HEK293 (cell line): ENCODE data around the gene FOXN1.
A peak's percentile ranks its signal among the peaks of the same experiment; 100 is the strongest.

Experiments used
- CTCF ChIA-PET: fragments of 350-600 bp; formaldehyde crosslinking; extraction: SDS; loops from one replicate; lab custom pipeline; 2021; ENCODE audit warnings: antibody characterized with exemption; lab: Yijun Ruan, JAX
- POLR2A ChIA-PET: fragments of 300-600 bp; formaldehyde crosslinking; extraction: SDS; loops from one replicate; lab custom pipeline; 2020; ENCODE audit warnings: antibody characterized with exemption, inconsistent platforms; lab: Yijun Ruan, JAX
- H3K27ac ChIP-seq: fragments of 200-500 bp; sonication (Bioruptor generic); 2 replicates; pipeline ENCODE4 v1.5.1; 2014; ENCODE audit warnings: low read depth, low read length, control low read depth, inconsistent platforms; ENCODE audit errors: extremely low read depth
- H3K36me3 ChIP-seq, 2 experiments: fragments of 200-500 bp in 1 of 2; sonication (Bioruptor generic) in 1 of 2; 1 replicate in 1 of 2; 2 replicates in 1 of 2; pipeline ENCODE4 v1.5.1; 2014 to 2017; ENCODE audit warnings: inconsistent platforms in 2 of 2, low read length in 2 of 2; ENCODE audit not compliant: control insufficient read depth in 2 of 2, insufficient read depth in 1 of 2
- H3K4me1 ChIP-seq: fragments of 200-500 bp; sonication (Bioruptor generic); 2 replicates; pipeline ENCODE4 v1.5.1; 2014; ENCODE audit warnings: mild to moderate bottlenecking, low read length, inconsistent platforms; ENCODE audit not compliant: control insufficient read depth, insufficient read depth
- H3K4me3 ChIP-seq: 2 replicates; pipeline ENCODE4 v1.5.1; 2011; ENCODE audit warnings: low read depth, mild to moderate bottlenecking, control low read depth, low read length, moderate library complexity
- H3K9me3 ChIP-seq: fragments of 200-500 bp; sonication (Bioruptor generic); 2 replicates; pipeline ENCODE4 v1.5.1; 2014; ENCODE audit warnings: low read depth, low read length, inconsistent platforms; ENCODE audit not compliant: control insufficient read depth, insufficient read depth
- BCL11B ChIP-seq: fragments of 450-650 bp; formaldehyde crosslinking; IDR thresholded peaks from 2 replicates; pipeline ENCODE4 v1.5.1; 2016; ENCODE audit warnings: low read depth, missing biosample characterization, missing genetic modification characterization
- EGR2 ChIP-seq: fragments of 450-650 bp; formaldehyde crosslinking; IDR thresholded peaks from 2 replicates; pipeline ENCODE4 v1.5.1; 2016; ENCODE audit warnings: low read depth, missing biosample characterization, missing genetic modification characterization
- ELK4 ChIP-seq: IDR thresholded peaks from 2 replicates; pipeline ENCODE4 v1.6.1; 2011; ENCODE audit warnings: mild to moderate bottlenecking, low read depth, low read length, borderline replicate concordance
- GFI1B ChIP-seq: fragments of 450-650 bp; formaldehyde crosslinking; IDR thresholded peaks from 2 replicates; pipeline ENCODE4 v1.5.1; 2016; ENCODE audit warnings: missing biosample characterization, missing genetic modification characterization
- KLF1 ChIP-seq: fragments of 450-650 bp; formaldehyde crosslinking; IDR thresholded peaks from 2 replicates; pipeline ENCODE4 v1.5.1; 2016; ENCODE audit warnings: missing biosample characterization, missing genetic modification characterization
- KLF17 ChIP-seq: fragments of 450-650 bp; formaldehyde crosslinking; IDR thresholded peaks from 2 replicates; pipeline ENCODE4 v1.5.1; 2016; ENCODE audit warnings: missing biosample characterization, missing genetic modification characterization
- MEIS1 ChIP-seq: sonication (generic); formaldehyde crosslinking; IDR thresholded peaks from 2 replicates; pipeline ENCODE4 v1.8.1; 2022; ENCODE audit warnings: missing genetic modification reagents, mild to moderate bottlenecking, borderline replicate concordance
- PATZ1 ChIP-seq: fragments of 450-650 bp; formaldehyde crosslinking; IDR thresholded peaks from 2 replicates; pipeline ENCODE4 v1.5.1; 2016; ENCODE audit warnings: missing biosample characterization, missing genetic modification characterization
- SCRT2 ChIP-seq: fragments of 450-650 bp; formaldehyde crosslinking; IDR thresholded peaks from 2 replicates; pipeline ENCODE4 v1.5.1; 2016; ENCODE audit warnings: missing biosample characterization, missing genetic modification characterization
- ZBTB11 ChIP-seq: fragments of 450-650 bp; formaldehyde crosslinking; conservative IDR thresholded peaks from 2 replicates; pipeline ENCODE4 v1.5.1; 2016; ENCODE audit warnings: low read depth, missing biosample characterization, missing genetic modification characterization
- ZBTB48 ChIP-seq: fragments of 450-650 bp; formaldehyde crosslinking; IDR thresholded peaks from 2 replicates; pipeline ENCODE4 v1.5.1; 2016; ENCODE audit warnings: missing biosample characterization, missing genetic modification characterization
- ZBTB6 ChIP-seq: fragments of 450-650 bp; formaldehyde crosslinking; IDR thresholded peaks from 2 replicates; pipeline ENCODE4 v1.5.1; 2017; ENCODE audit warnings: missing biosample characterization, missing genetic modification characterization
- ZBTB8A ChIP-seq: fragments of 450-650 bp; formaldehyde crosslinking; IDR thresholded peaks from 2 replicates; pipeline ENCODE4 v1.5.1; 2016; ENCODE audit warnings: missing biosample characterization, missing genetic modification characterization
- ZFHX2 ChIP-seq: fragments of 450-650 bp; formaldehyde crosslinking; conservative IDR thresholded peaks from 2 replicates; pipeline ENCODE4 v1.5.1; 2016; ENCODE audit warnings: missing biosample characterization, missing genetic modification characterization
- ZIC2 ChIP-seq: fragments of 450-650 bp; formaldehyde crosslinking; IDR thresholded peaks from 2 replicates; pipeline ENCODE4 v1.5.1; 2016; ENCODE audit warnings: missing biosample characterization, missing genetic modification characterization
- ZNF19 ChIP-seq: fragments of 450-650 bp; formaldehyde crosslinking; IDR thresholded peaks from 2 replicates; pipeline ENCODE4; 2016; ENCODE audit warnings: missing biosample characterization, missing genetic modification characterization, low read depth
- ZNF354C ChIP-seq: fragments of 450-650 bp; formaldehyde crosslinking; IDR thresholded peaks from 2 replicates; pipeline ENCODE4 v1.5.1; 2016; ENCODE audit warnings: missing biosample characterization, missing genetic modification characterization, low read depth, borderline replicate concordance
- ZNF426 ChIP-seq: fragments of 450-650 bp; formaldehyde crosslinking; IDR thresholded peaks from 2 replicates; pipeline ENCODE4 v1.5.1; 2017; ENCODE audit warnings: missing biosample characterization, missing genetic modification characterization, mild to moderate bottlenecking, inconsistent platforms, moderate library complexity
- ZNF433 ChIP-seq: fragments of 450-650 bp; formaldehyde crosslinking; IDR thresholded peaks from 2 replicates; pipeline ENCODE4 v1.5.1; 2016; ENCODE audit warnings: missing biosample characterization, missing genetic modification characterization, low read depth
- ZNF521 ChIP-seq: fragments of 450-650 bp; formaldehyde crosslinking; IDR thresholded peaks from 2 replicates; pipeline ENCODE4 v1.5.1; 2017; ENCODE audit warnings: missing biosample characterization, mild to moderate bottlenecking, missing genetic modification characterization
- ZNF629 ChIP-seq: fragments of 450-650 bp; formaldehyde crosslinking; IDR thresholded peaks from 2 replicates; pipeline ENCODE4 v1.5.1; 2017; ENCODE audit warnings: missing biosample characterization, missing genetic modification characterization
- ZNF704 ChIP-seq: fragments of 450-650 bp; formaldehyde crosslinking; IDR thresholded peaks from 2 replicates; pipeline ENCODE4 v1.5.1; 2016; ENCODE audit warnings: missing biosample characterization, missing genetic modification characterization
- ZNF76 ChIP-seq: fragments of 450-650 bp; formaldehyde crosslinking; IDR thresholded peaks from 2 replicates; pipeline ENCODE4; 2016; ENCODE audit warnings: low read depth, missing biosample characterization, missing genetic modification characterization, borderline replicate concordance

Gene FOXN1

GRCh38 chr17:28545787-28546415 is 39.8 kb downstream of the FOXN1 start:
- Histone ChIP-seq H3K4me3 (no peak overlapping the region), H3K4me1 (peaks cover 5% of the 10 kb centered on the region), H3K9me3 (no peaks in the 10 kb centered on the region), H3K27ac (no peak overlapping the region; the same call in 1 of the 2 replicates), H3K36me3 (peaks cover 5 to 23% of the 10 kb centered on the region in 2 experiments; a peak in 2 of 3 replicates)
- ChIA-PET CTCF (interaction anchor here (0.6 to 6.8 kb wide), 7 partner anchors 8 to 1363 kb away, joined by 3 to 46 read pairs (median 3); partner anchors contain the start of gene RSKR), POLR2A (no interaction called here)
- TF ChIP-seq ZNF76 (tag by site-specific recombination) (0 out of 2 replicates have a peak, but pooled peaks have one; percentile 46), KLF17 (no peak), PATZ1 (tag by site-specific recombination) (0 out of 2 replicates have a peak, but pooled peaks have one; percentile 22), BCL11B (tag by site-specific recombination) (no peak), SCRT2 (tag by site-specific recombination) (no peak), ZFHX2 (tag by site-specific recombination) (no peak), ZIC2 (tag by site-specific recombination) (no peak), ELK4 (no peak)

- ChIA-PET POLR2A (interaction anchor here (0.5 to 8.9 kb wide), 3 partner anchors 24 to 689 kb away, joined by 3 to 68 read pairs (median 5); partner anchors contain the start of genes BLTP2 and PIGS), CTCF (interaction anchor here (0.6 to 6.8 kb wide), 23 partner anchors 7 to 579 kb away, joined by 3 to 46 read pairs (median 3); partner anchors contain the start of genes PIGS and RSKR)
- Histone ChIP-seq H3K9me3 (no peaks in the 10 kb centered on the region), H3K4me3 (no peak overlapping the region), H3K36me3 (peaks cover 5 to 23% of the 10 kb centered on the region in 2 experiments; a peak in 2 of 3 replicates), H3K4me1 (peaks cover 8% of the 10 kb centered on the region), H3K27ac (no peak overlapping the region)
- TF ChIP-seq GFI1B (tag by site-specific recombination) (no peak), ZNF521 (tag by site-specific recombination) (no peak), ZBTB6 (tag by site-specific recombination) (no peak), ZNF19 (tag by site-specific recombination) (no peak), KLF1 (tag by site-specific recombination) (no peak), ZNF354C (tag by site-specific recombination) (no peak), ZNF704 (tag by site-specific recombination) (no peak), MEIS1 (CRISPR knock-in tag) (no peak), ZBTB11 (tag by site-specific recombination) (no peak), ZNF629 (tag by site-specific recombination) (no peak), ZBTB48 (no peak), ZBTB8A (tag by site-specific recombination) (no peak), EGR2 (tag by site-specific recombination) (no peak), ZNF433 (tag by site-specific recombination) (no peak), ZNF426 (tag by site-specific recombination) (no peak)
Measured at GRCh38 chr17:28547096-28547622, 41.0 kb downstream of the FOXN1 start.
